ENCODE data around the gene IQSEC1. TPM values are rescaled to one million over a fixed set of nuclear protein-coding genes. Genes with fewer than 3 reads are reported as not detected.

IQSEC1 gene
- total RNA-seq, 4 donors from 2014 or later = 56.1 to 99.5 (median 78.2) TPM

- H3K27ac ChIP-seq (replicated peaks in 1 of 4) = no peak overlapping the region
- H3K36me3 ChIP-seq = no peaks in the 10 kb centered on the region
- H3K4me3 ChIP-seq = no peak overlapping the region
- intact Hi-C loops (cut with DNase I) = no loop called here
- TF ChIP-seq EP300 (IDR thresholded peaks at IDR 0.05) = no peak
- no peak for TF ChIP-seq POLR2AphosphoS5 (IDR thresholded peaks at IDR 0.05)
- no peak for TF ChIP-seq POLR2A (IDR thresholded peaks at IDR 0.05; ENCODE audit: low read depth)
- no peak for TF ChIP-seq CTCF (IDR thresholded peaks at IDR 0.05)
- 75% methylated on average over 10 of the region's 13 CpGs for WGBS
- no peaks in the 10 kb centered on the region for H3K9me3 ChIP-seq
- peaks cover 0 to 39% (median 0%) of the 10 kb centered on the region in 4 donors for H3K27me3 ChIP-seq
- no peaks in the 10 kb centered on the region for H3K4me1 ChIP-seq
- no peak for DNase-seq (ENCODE audit: extremely low spot score)
These were observed 34.4 kb upstream of the IQSEC1 start for GRCh38 chr3:13107661-13108060.

DNA sequence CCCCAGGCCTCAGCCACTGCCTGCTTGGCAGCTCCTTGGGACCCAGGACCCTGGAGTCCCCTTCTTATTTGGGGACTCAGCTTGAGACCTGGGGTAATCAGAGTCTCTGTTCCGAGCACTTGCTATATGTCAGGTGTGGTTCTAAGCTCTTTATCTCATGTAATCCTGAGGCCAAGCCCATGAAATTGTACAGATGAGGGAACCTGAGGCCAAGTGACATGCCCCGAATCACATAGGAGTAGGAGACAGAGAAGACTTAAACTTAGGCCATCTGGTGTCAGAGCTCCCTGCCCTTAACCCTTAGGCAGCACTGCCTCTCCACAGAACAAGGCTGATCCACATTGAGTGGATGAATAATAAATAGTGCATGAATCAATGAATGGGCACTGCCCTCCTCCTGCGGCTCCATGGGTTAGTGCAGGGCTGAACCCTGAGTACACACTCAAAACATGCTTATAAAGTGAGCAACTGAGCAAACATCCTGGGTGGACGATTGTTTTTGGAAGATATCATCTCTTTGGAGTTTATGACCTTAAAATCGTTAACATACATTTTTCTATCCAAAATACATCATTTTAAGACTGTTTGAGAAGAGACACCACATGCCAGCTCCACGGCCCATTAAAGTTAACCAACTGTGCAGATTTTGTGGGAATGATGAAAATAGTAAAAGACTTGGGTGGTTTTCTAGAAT is 33.2 kb upstream of the IQSEC1 start:
- H3K4me1 ChIP-seq = no peaks in the 10 kb centered on the region
- TF ChIP-seq EP300 (IDR thresholded peaks at IDR 0.05) (no peak), POLR2A (IDR thresholded peaks at IDR 0.05; ENCODE audit: low read depth) (no peak), CTCF (IDR thresholded peaks at IDR 0.05) (no peak), POLR2AphosphoS5 (IDR thresholded peaks at IDR 0.05) (no peak)
- H3K27me3 ChIP-seq = peaks cover 0 to 27% (median 0%) of the 10 kb centered on the region in 4 donors
- H3K4me3 ChIP-seq = no peak overlapping the region
- H3K9me3 ChIP-seq = no peaks in the 10 kb centered on the region
- no peak overlapping the region for H3K27ac ChIP-seq (replicated peaks in 1 of 4)
- no peak for DNase-seq (ENCODE audit: extremely low spot score)
- 86% methylated on average over 6 of the region's 6 CpGs for WGBS
- H3K36me3 ChIP-seq = no peaks in the 10 kb centered on the region
- intact Hi-C loops (cut with DNase I) = no loop called here

- H3K4me3 ChIP-seq = no peak overlapping the region
- H3K27me3 ChIP-seq = peaks cover 0 to 22% (median 0%) of the 10 kb centered on the region in 4 donors
- no peaks in the 10 kb centered on the region for H3K9me3 ChIP-seq
- intact Hi-C loops (cut with DNase I) = no loop called here
- TF ChIP-seq CTCF (IDR thresholded peaks at IDR 0.05) (no peak), POLR2A (IDR thresholded peaks at IDR 0.05; ENCODE audit: low read depth) (no peak), POLR2AphosphoS5 (IDR thresholded peaks at IDR 0.05) (no peak), EP300 (IDR thresholded peaks at IDR 0.05) (no peak)
- no peaks in the 10 kb centered on the region for H3K4me1 ChIP-seq
- no peak overlapping the region for H3K27ac ChIP-seq (replicated peaks in 1 of 4)
- no peaks in the 10 kb centered on the region for H3K36me3 ChIP-seq
- no peak for DNase-seq (ENCODE audit: extremely low spot score)
- WGBS = 82% methylated on average over 5 of the region's 5 CpGs
These were observed 32.6 kb upstream of the IQSEC1 start for GRCh38 chr3:13105896-13106250.

DNA sequence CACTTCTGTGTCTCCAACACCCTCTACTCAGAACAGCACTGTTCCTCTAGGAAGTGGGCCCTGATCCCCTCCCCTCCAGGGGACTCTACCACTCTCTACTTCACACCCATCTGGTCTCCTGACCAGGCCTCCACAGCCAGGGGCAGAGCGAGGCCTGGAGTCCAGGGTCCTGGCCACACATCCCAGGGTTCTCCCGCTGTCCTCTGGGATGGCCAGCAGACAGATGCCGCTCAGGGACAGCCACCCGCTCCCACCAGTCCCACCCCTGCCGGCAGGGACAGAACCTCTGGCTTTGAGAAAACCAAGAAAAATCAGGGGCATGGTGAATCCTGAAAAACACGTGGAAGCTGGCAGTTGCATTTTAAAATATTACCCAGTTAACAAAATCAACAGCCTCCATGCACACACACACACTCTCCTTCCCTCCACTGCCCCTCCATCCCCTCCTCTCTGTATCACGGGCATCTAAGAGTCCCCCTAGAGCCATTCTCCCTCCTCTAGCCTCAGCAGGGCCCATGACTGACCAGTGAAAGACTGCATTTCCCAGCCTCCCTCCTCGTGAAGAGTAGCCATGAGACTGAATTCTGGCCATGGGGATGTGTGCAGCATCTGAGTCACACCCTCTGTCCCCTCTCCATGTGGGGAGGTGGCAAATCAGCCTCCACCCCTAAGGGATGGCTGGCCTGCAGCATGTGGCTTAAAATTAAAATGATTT is 32.1 kb upstream of the IQSEC1 start:
- H3K27ac ChIP-seq (replicated peaks in 1 of 4) = no peak overlapping the region
- no peaks in the 10 kb centered on the region for H3K36me3 ChIP-seq
- no peaks in the 10 kb centered on the region for H3K4me1 ChIP-seq
- 82% methylated on average over 8 of the region's 8 CpGs for WGBS
- H3K4me3 ChIP-seq = no peak overlapping the region
- peaks cover 0 to 17% (median 0%) of the 10 kb centered on the region in 4 donors for H3K27me3 ChIP-seq
- DNase-seq (ENCODE audit: extremely low spot score) = no peak
- intact Hi-C loops (cut with DNase I) = no loop called here
- no peak for TF ChIP-seq CTCF (IDR thresholded peaks at IDR 0.05)
- no peak for TF ChIP-seq POLR2A (IDR thresholded peaks at IDR 0.05; ENCODE audit: low read depth)
- TF ChIP-seq POLR2AphosphoS5 (IDR thresholded peaks at IDR 0.05) = no peak
- TF ChIP-seq EP300 (IDR thresholded peaks at IDR 0.05) = no peak
- H3K9me3 ChIP-seq = no peaks in the 10 kb centered on the region
